Thymus (tissue), 11 donors: ENCODE results near the gene ZBTB9. TPM values are rescaled to one million over a fixed set of nuclear protein-coding genes. Genes with fewer than 3 reads are reported as not detected.

Experiments
- DNase-seq, 9 donors: peaks; one replicate each; pipeline ENCODE4 v3.0.0-alpha.2; 2013; ENCODE audit warnings: low spot score in 9 of 9, low read depth in 6 of 9, missing footprints in 1 of 9
- H3K27ac ChIP-seq, 2 donors: one replicate each; pipeline ENCODE4 v1.5.1; 2013; ENCODE audit warnings: control low read depth in 1 of 2, low read depth in 1 of 2, low read length in 1 of 2, mild to moderate bottlenecking in 1 of 2, moderate library complexity in 1 of 2
- H3K27me3 ChIP-seq, 2 donors: one replicate each; pipeline ENCODE4 v1.5.1; 2013; ENCODE audit warnings: low read length in 1 of 2; ENCODE audit not compliant: control insufficient read depth in 2 of 2, insufficient read depth in 1 of 2
- H3K36me3 ChIP-seq, 2 donors: one replicate each; pipeline ENCODE4 v1.5.1; 2013; ENCODE audit warnings: low read length in 1 of 2, mild to moderate bottlenecking in 1 of 2, moderate library complexity in 1 of 2; ENCODE audit not compliant: control insufficient read depth in 2 of 2, insufficient read depth in 2 of 2
- H3K4me1 ChIP-seq, 2 donors: one replicate each; pipeline ENCODE4 v1.5.1; 2013; ENCODE audit warnings: low read length in 2 of 2; ENCODE audit not compliant: control insufficient read depth in 2 of 2, insufficient read depth in 2 of 2
- H3K4me3 ChIP-seq, 2 donors: one replicate each; pipeline ENCODE4 v1.5.1; 2013; ENCODE audit warnings: low read length in 2 of 2, control low read depth in 1 of 2, mild to moderate bottlenecking in 1 of 2
- H3K9me3 ChIP-seq, 2 donors: one replicate each; pipeline ENCODE4 v1.5.1; 2013; ENCODE audit warnings: low read length in 1 of 2, mild to moderate bottlenecking in 1 of 2; ENCODE audit not compliant: control insufficient read depth in 2 of 2, insufficient read depth in 1 of 2
- WGBS: extraction: QIAGEN DNeasy Blood & Tissue Kit; methylation state at CpG from one replicate; pipeline ENCODE4 v1.1.7; 2013; 5-methylcytosine and 5-hydroxymethylcytosine counted together
- polyA plus RNA-seq: library from polyadenylated mRNA; stranded (reverse); fragments of 200-250 nt; gene quantifications from one replicate; pipeline ENCODE4 v1.2.3, GENCODE V29; 2013
- total RNA-seq: library from RNA; stranded (reverse); fragments of 120-200 nt; gene quantifications from one replicate; pipeline ENCODE4 v1.2.4, GENCODE V29; 2013
- donor health status: healthy.

Gene ZBTB9
- total and polyA plus RNA-seq, 2 donors: 5.7 to 9.0 TPM

GRCh38 chr6:33430991-33431879 is 23.1 kb upstream of the ZBTB9 start:
- peaks cover 46 to 71% of the 10 kb centered on the region in 2 donors for H3K4me1 ChIP-seq
- WGBS: 2% methylated on average over 12 of the region's 12 CpGs
- H3K9me3 ChIP-seq: no peaks in the 10 kb centered on the region
- DNase-seq: peak in 7 of 9 donors; percentile 77 to 94 (median 86)
- no peaks in the 10 kb centered on the region for H3K27me3 ChIP-seq
- H3K4me3 ChIP-seq: peak overlapping the region; percentile 44 to 54
- H3K27ac ChIP-seq: peak overlapping the region; percentile 90 to 93
- H3K36me3 ChIP-seq: peaks cover 12 to 13% of the 10 kb centered on the region in 2 donors

- no peaks in the 10 kb centered on the region for H3K9me3 ChIP-seq
- peak overlapping the region; percentile 44 to 54 for H3K4me3 ChIP-seq
- no peaks in the 10 kb centered on the region for H3K27me3 ChIP-seq
- peak in 3 of 9 donors; percentile 69 to 87 (median 71) for DNase-seq
- 5% methylated on average over 12 of the region's 12 CpGs for WGBS
- peak overlapping the region; percentile 90 to 93 for H3K27ac ChIP-seq
- H3K4me1 ChIP-seq: peaks cover 45 to 63% of the 10 kb centered on the region in 2 donors
- peaks cover 15 to 21% of the 10 kb centered on the region in 2 donors for H3K36me3 ChIP-seq
These were observed 22.4 kb upstream of the ZBTB9 start for GRCh38 chr6:33431880-33432541.

- WGBS: 34% methylated on average over 10 of the region's 10 CpGs
- DNase-seq: no peak
- Histone ChIP-seq H3K9me3 (no peaks in the 10 kb centered on the region), H3K4me1 (peaks cover 40 to 58% of the 10 kb centered on the region in 2 donors), H3K36me3 (peaks cover 18 to 25% of the 10 kb centered on the region in 2 donors), H3K27ac (peak overlapping the region in 1 of 2 donors; percentile 90), H3K27me3 (no peaks in the 10 kb centered on the region), H3K4me3 (peak overlapping the region; percentile 44 to 54)
These were observed 21.8 kb upstream of the ZBTB9 start for GRCh38 chr6:33432546-33432945.

- peaks cover 40 to 57% of the 10 kb centered on the region in 2 donors for H3K4me1 ChIP-seq
- no peak for DNase-seq
- no peaks in the 10 kb centered on the region for H3K27me3 ChIP-seq
- no peaks in the 10 kb centered on the region for H3K9me3 ChIP-seq
- WGBS: 100% methylated on average over 1 of the region's 1 CpG
- peak overlapping the region in 1 of 2 donors; percentile 44 for H3K4me3 ChIP-seq
- peak overlapping the region in 1 of 2 donors; percentile 40 for H3K27ac ChIP-seq
- peaks cover 23 to 29% of the 10 kb centered on the region in 2 donors for H3K36me3 ChIP-seq
These were observed 21.3 kb upstream of the ZBTB9 start for GRCh38 chr6:33433001-33433543.

- Histone ChIP-seq H3K36me3 (peaks cover 29 to 35% of the 10 kb centered on the region in 2 donors), H3K4me3 (no peak overlapping the region), H3K4me1 (peaks cover 34 to 51% of the 10 kb centered on the region in 2 donors), H3K9me3 (no peaks in the 10 kb centered on the region), H3K27ac (no peak overlapping the region), H3K27me3 (no peaks in the 10 kb centered on the region)
- DNase-seq: no peak
- WGBS: 58% methylated on average over 16 of the region's 17 CpGs
These were observed 20.7 kb upstream of the ZBTB9 start for GRCh38 chr6:33433544-33434191.

- Histone ChIP-seq H3K27ac (no peak overlapping the region), H3K4me1 (peaks cover 22 to 38% of the 10 kb centered on the region in 2 donors), H3K4me3 (no peak overlapping the region), H3K27me3 (no peaks in the 10 kb centered on the region), H3K36me3 (peaks cover 39 to 45% of the 10 kb centered on the region in 2 donors), H3K9me3 (no peaks in the 10 kb centered on the region)
- DNase-seq: no peak
- WGBS: 98% methylated on average over 4 of the region's 4 CpGs
These were observed 19.4 kb upstream of the ZBTB9 start for GRCh38 chr6:33434961-33435360.

- WGBS: 97% methylated on average over 18 of the region's 18 CpGs
- Histone ChIP-seq H3K4me1 (peaks cover 2 to 11% of the 10 kb centered on the region in 2 donors), H3K36me3 (peaks cover 62 to 72% of the 10 kb centered on the region in 2 donors), H3K27me3 (no peaks in the 10 kb centered on the region), H3K9me3 (no peaks in the 10 kb centered on the region), H3K4me3 (no peak overlapping the region), H3K27ac (no peak overlapping the region)
- DNase-seq: no peak
These were observed 16.7 kb upstream of the ZBTB9 start for GRCh38 chr6:33437666-33438065.

- H3K27ac ChIP-seq: no peak overlapping the region
- H3K9me3 ChIP-seq: no peaks in the 10 kb centered on the region
- peaks cover 74 to 85% of the 10 kb centered on the region in 2 donors for H3K36me3 ChIP-seq
- no peaks in the 10 kb centered on the region for H3K27me3 ChIP-seq
- no peak overlapping the region for H3K4me3 ChIP-seq
- WGBS: 98% methylated on average over 3 of the region's 3 CpGs
- no peak for DNase-seq
- H3K4me1 ChIP-seq: no peaks in the 10 kb centered on the region
These were observed 15.3 kb upstream of the ZBTB9 start for GRCh38 chr6:33438978-33439594.
